LHCN-M2 (cell line): ENCODE results near the gene KRT86. TPM values are rescaled to one million over a fixed set of nuclear protein-coding genes. Genes with fewer than 3 reads are reported as not detected.
"Not testable (repeated sequence)": the region's sequence is repeated elsewhere in the genome, so short reads cannot be mapped to it uniquely, and the experiment has no call there.

Experiments
- DNase-seq: peaks from one replicate; pipeline ENCODE4 v3.0.0-alpha.2; 2012; ENCODE audit warnings: low read depth
- total RNA-seq: library from RNA; depleted of rRNA; stranded (reverse); fragments of >200 nt; gene quantifications from 2 replicates; pipeline ENCODE4 v1.2.3, GENCODE V29; 2014

The KRT86 gene
- total RNA-seq, 1 experiment from 2014 or later = 0.06 TPM

- DNase-seq = no peak
Observed at GRCh38 chr12:52251367-52252051, 22.9 kb upstream of the KRT86 start.

- not testable (repeated sequence) for DNase-seq
Observed at GRCh38 chr12:52252175-52252615, 22.2 kb upstream of the KRT86 start.

GRCh38 chr12:52252728-52253343, 21.6 kb upstream of the KRT86 start:
- no peak for DNase-seq

GRCh38 chr12:52253391-52254179, 20.9 kb upstream of the KRT86 start:
- no peak for DNase-seq

GRCh38 chr12:52254180-52254964, 20.1 kb upstream of the KRT86 start:
- no peak for DNase-seq

- no peak for DNase-seq
Observed at GRCh38 chr12:52254965-52255751, 19.3 kb upstream of the KRT86 start.

- DNase-seq = no peak
Observed at GRCh38 chr12:52255926-52256583, 18.4 kb upstream of the KRT86 start.

- no peak for DNase-seq
Observed at GRCh38 chr12:52256584-52256935, 17.9 kb upstream of the KRT86 start.

- no peak for DNase-seq
Observed at GRCh38 chr12:52257074-52257551, 17.3 kb upstream of the KRT86 start.

GRCh38 chr12:52257922-52258321, 16.5 kb upstream of the KRT86 start:
- not testable (repeated sequence) for DNase-seq

- no peak for DNase-seq
Observed at GRCh38 chr12:52258335-52258901, 16.0 kb upstream of the KRT86 start.

- DNase-seq = peak; percentile 31
Observed at GRCh38 chr12:52259657-52260243, 14.7 kb upstream of the KRT86 start.

GRCh38 chr12:52260361-52261207, 13.9 kb upstream of the KRT86 start:
- DNase-seq = peak; percentile 54

GRCh38 chr12:52261208-52261484, 13.3 kb upstream of the KRT86 start:
- DNase-seq = no peak

- no peak for DNase-seq
Observed at GRCh38 chr12:52262286-52262685, 12.2 kb upstream of the KRT86 start.

GRCh38 chr12:52263761-52264434, 10.5 kb upstream of the KRT86 start:
- no peak for DNase-seq

GRCh38 chr12:52264435-52264825, 10.0 kb upstream of the KRT86 start:
- DNase-seq = peak; percentile 61

- DNase-seq = no peak
Observed at GRCh38 chr12:52266514-52266913, 7.9 kb upstream of the KRT86 start.
